HEK293 (cell line): ENCODE measurements around the gene OCRL.

ENCODE experiments used
- MEIS1 ChIP-seq: sonication (generic); formaldehyde crosslinking; IDR thresholded peaks from 2 replicates; pipeline ENCODE4 v1.8.1; 2022; ENCODE audit warnings: missing genetic modification reagents, mild to moderate bottlenecking, borderline replicate concordance
- ZNF335 ChIP-seq: fragments of 450-650 bp; formaldehyde crosslinking; conservative IDR thresholded peaks from 2 replicates; pipeline ENCODE4 v1.5.1; 2016; ENCODE audit warnings: missing biosample characterization, missing genetic modification characterization
- ZNF558 ChIP-seq: fragments of 450-650 bp; formaldehyde crosslinking; IDR thresholded peaks from 2 replicates; pipeline ENCODE4 v1.5.1; 2016; ENCODE audit warnings: missing biosample characterization, missing genetic modification characterization

DNA sequence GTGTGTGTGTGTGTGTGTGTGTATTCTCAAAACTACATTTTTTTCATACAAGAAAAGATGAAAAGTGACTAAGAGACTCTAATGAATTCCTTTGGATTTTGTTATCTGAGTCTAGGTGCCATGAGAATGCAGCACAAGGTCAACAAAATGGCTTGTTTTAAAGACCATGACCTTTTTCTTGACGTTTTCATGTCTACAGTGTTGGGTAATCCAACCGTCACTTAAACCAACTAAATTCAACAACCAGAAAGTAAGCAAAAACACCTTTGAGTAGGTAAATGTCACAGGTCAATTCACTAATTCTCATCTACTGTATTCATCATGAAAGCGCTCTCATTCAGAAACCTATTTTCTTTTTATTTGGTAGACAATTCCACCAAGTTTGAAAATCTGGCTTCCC lies 19.9 kb upstream of the OCRL start:
- TF ChIP-seq ZNF335: no peak
- TF ChIP-seq ZNF558 (tag by site-specific recombination): no peak
- no peak for TF ChIP-seq MEIS1 (CRISPR knock-in tag)
